ENCODE measurements around the gene KRTAP5-10. TPM values are rescaled to one million over a fixed set of nuclear protein-coding genes. Genes with fewer than 3 reads are reported as not detected.

The KRTAP5-10 gene
- total RNA-seq, 1 donor = not detected

GRCh38 chr11:71555508-71555907 lies 9.9 kb upstream of the KRTAP5-10 start:
- TF ChIP-seq CTCF (IDR thresholded peaks at IDR 0.05; ENCODE audit: insufficient read depth, low read length) = no peak
- H3K4me3 ChIP-seq (ENCODE audit: low read depth, low read length) = no peak overlapping the region
- DNase-seq (ENCODE audit: low read depth) = no peak

- DNase-seq (ENCODE audit: low read depth) = no peak
- TF ChIP-seq CTCF (IDR thresholded peaks at IDR 0.05; ENCODE audit: insufficient read depth, low read length) = no peak
- no peak overlapping the region for H3K4me3 ChIP-seq (ENCODE audit: low read depth, low read length)
These were observed 9.3 kb upstream of the KRTAP5-10 start for GRCh38 chr11:71556018-71556417.

GRCh38 chr11:71557257-71557656 lies 8.1 kb upstream of the KRTAP5-10 start:
- H3K4me3 ChIP-seq (ENCODE audit: low read depth, low read length) = no peak overlapping the region
- no peak for TF ChIP-seq CTCF (IDR thresholded peaks at IDR 0.05; ENCODE audit: insufficient read depth, low read length)
- no peak for DNase-seq (ENCODE audit: low read depth)

- no peak for DNase-seq (ENCODE audit: low read depth)
- H3K4me3 ChIP-seq (ENCODE audit: low read depth, low read length) = no peak overlapping the region
- no peak for TF ChIP-seq CTCF (IDR thresholded peaks at IDR 0.05; ENCODE audit: insufficient read depth, low read length)
These were observed 6.4 kb upstream of the KRTAP5-10 start for GRCh38 chr11:71558996-71559395.

- DNase-seq (ENCODE audit: low read depth) = peak; percentile 15
- TF ChIP-seq CTCF (IDR thresholded peaks at IDR 0.05; ENCODE audit: insufficient read depth, low read length) = no peak
- H3K4me3 ChIP-seq (ENCODE audit: low read depth, low read length) = no peak overlapping the region
These were observed 3.2 kb upstream of the KRTAP5-10 start for GRCh38 chr11:71562120-71562519.

GRCh38 chr11:71563406-71563805 lies 2.0 kb upstream of the KRTAP5-10 start:
- H3K4me3 ChIP-seq (ENCODE audit: low read depth, low read length) = no peak overlapping the region
- TF ChIP-seq CTCF (IDR thresholded peaks at IDR 0.05; ENCODE audit: insufficient read depth, low read length) = no peak
- DNase-seq (ENCODE audit: low read depth) = peak; percentile 14

GRCh38 chr11:71564430-71564829 lies 933 bp upstream of the KRTAP5-10 start:
- no peak overlapping the region for H3K4me3 ChIP-seq (ENCODE audit: low read depth, low read length)
- DNase-seq (ENCODE audit: low read depth) = no peak
- no peak for TF ChIP-seq CTCF (IDR thresholded peaks at IDR 0.05; ENCODE audit: insufficient read depth, low read length)

Data from fibroblast of the aortic adventitia (primary cell).